GM21390 (cell line): ENCODE measurements around the gene SSH3.

Experiments
- ATAC-seq: cut with Tn5 transposase; IDR thresholded peaks from one replicate; pipeline ENCODE4 v1.9.1; 2021; ENCODE audit not compliant: unreplicated experiment

The SSH3 gene

GRCh38 chr11:67345247-67345919, 42.1 kb downstream of the SSH3 start:
- no peak for ATAC-seq

- ATAC-seq: no peak
Measured at GRCh38 chr11:67345920-67346819, 42.8 kb downstream of the SSH3 start.

- ATAC-seq: no peak
Measured at GRCh38 chr11:67347964-67348749, 44.8 kb downstream of the SSH3 start.

GRCh38 chr11:67349036-67349435, 45.7 kb downstream of the SSH3 start:
- no peak for ATAC-seq

- no peak for ATAC-seq
Measured at GRCh38 chr11:67349457-67349856, 46.1 kb downstream of the SSH3 start.

GRCh38 chr11:67349928-67350465, 46.7 kb downstream of the SSH3 start:
- no peak for ATAC-seq

GRCh38 chr11:67351275-67352005, 48.1 kb downstream of the SSH3 start:
- ATAC-seq: no peak

GRCh38 chr11:67352546-67353316, 49.4 kb downstream of the SSH3 start:
- ATAC-seq: peak; percentile 9

GRCh38 chr11:67353317-67354074, 50.2 kb downstream of the SSH3 start, which contains the start of gene POLD4:
POLD4 (minus strand) TSS chr11:67353546; CDS start chr11:67353399, 147 bp downstream.
- peak; percentile 72 for ATAC-seq

- no peak for ATAC-seq
Measured at GRCh38 chr11:67354075-67355022, 51.0 kb downstream of the SSH3 start.

GRCh38 chr11:67355023-67355793, 51.9 kb downstream of the SSH3 start:
- no peak for ATAC-seq

GRCh38 chr11:67355794-67356386, 52.6 kb downstream of the SSH3 start:
- no peak for ATAC-seq

GRCh38 chr11:67356387-67356863, 53.1 kb downstream of the SSH3 start:
- ATAC-seq: no peak

- no peak for ATAC-seq
Measured at GRCh38 chr11:67356864-67357561, 53.7 kb downstream of the SSH3 start.

GRCh38 chr11:67357831-67358670, 54.7 kb downstream of the SSH3 start:
- ATAC-seq: no peak
